HFFc6 (cell line): Measurements from ENCODE around the gene RAB13. TPM values are rescaled to one million over a fixed set of nuclear protein-coding genes. Genes with fewer than 3 reads are reported as not detected.
"Not testable (repeated sequence)": the region's sequence is repeated elsewhere in the genome, so short reads cannot be mapped to it uniquely, and the experiment has no call there.

Experiments
- DNase-seq: peaks from one replicate; pipeline ENCODE4 v3.0.0-alpha.2; 2018
- H3K27ac Mint-ChIP-seq: 2 replicates; pipeline ENCODE4 v1.8.0; 2020; ENCODE audit warnings: mild to moderate bottlenecking, mixed read lengths
- H3K27me3 Mint-ChIP-seq: 2 replicates; pipeline ENCODE4 v1.8.0; 2021; ENCODE audit warnings: mild to moderate bottlenecking, moderate library complexity, mixed read lengths; ENCODE audit not compliant: insufficient read depth
- H3K36me3 Mint-ChIP-seq: 2 replicates; pipeline ENCODE4 v1.8.0; 2021; ENCODE audit warnings: low read depth, mixed read lengths
- H3K4me1 Mint-ChIP-seq: 2 replicates; pipeline ENCODE4 v1.8.0; 2020; ENCODE audit warnings: low read depth, mixed read lengths
- H3K4me3 Mint-ChIP-seq: 2 replicates; pipeline ENCODE4 v1.8.0; 2020; ENCODE audit warnings: mild to moderate bottlenecking, moderate library complexity, mixed read lengths
- H3K9me3 Mint-ChIP-seq: 2 replicates; pipeline ENCODE4 v1.8.0; 2020; ENCODE audit warnings: mild to moderate bottlenecking, mixed read lengths
- total RNA-seq, 6 experiments: library from RNA; stranded (reverse); fragmentation: NEBNext Ultra II Directional; extraction: Animal tissue kit (Norgen Biotek cat#: 25700); gene quantifications; 2 replicates in 1 of 6; 3 replicates in 5 of 6; pipeline ENCODE4 v1.2.3, GENCODE V29; 2021
- TF ChIP-seq, protein P1 (sequence below): fragments of 200-600 bp; sonication (generic); IDR thresholded peaks from 2 replicates; pipeline ENCODE4 v1.5.0; 2021; ENCODE audit warnings: antibody characterized with exemption, mild to moderate bottlenecking

Gene RAB13
- total RNA-seq, 6 experiments from 2014 or later: 119 to 138 (median 128) TPM

- H3K36me3 Mint-ChIP-seq: no peaks in the 10 kb centered on the region
- TF ChIP-seq, protein P1, sequence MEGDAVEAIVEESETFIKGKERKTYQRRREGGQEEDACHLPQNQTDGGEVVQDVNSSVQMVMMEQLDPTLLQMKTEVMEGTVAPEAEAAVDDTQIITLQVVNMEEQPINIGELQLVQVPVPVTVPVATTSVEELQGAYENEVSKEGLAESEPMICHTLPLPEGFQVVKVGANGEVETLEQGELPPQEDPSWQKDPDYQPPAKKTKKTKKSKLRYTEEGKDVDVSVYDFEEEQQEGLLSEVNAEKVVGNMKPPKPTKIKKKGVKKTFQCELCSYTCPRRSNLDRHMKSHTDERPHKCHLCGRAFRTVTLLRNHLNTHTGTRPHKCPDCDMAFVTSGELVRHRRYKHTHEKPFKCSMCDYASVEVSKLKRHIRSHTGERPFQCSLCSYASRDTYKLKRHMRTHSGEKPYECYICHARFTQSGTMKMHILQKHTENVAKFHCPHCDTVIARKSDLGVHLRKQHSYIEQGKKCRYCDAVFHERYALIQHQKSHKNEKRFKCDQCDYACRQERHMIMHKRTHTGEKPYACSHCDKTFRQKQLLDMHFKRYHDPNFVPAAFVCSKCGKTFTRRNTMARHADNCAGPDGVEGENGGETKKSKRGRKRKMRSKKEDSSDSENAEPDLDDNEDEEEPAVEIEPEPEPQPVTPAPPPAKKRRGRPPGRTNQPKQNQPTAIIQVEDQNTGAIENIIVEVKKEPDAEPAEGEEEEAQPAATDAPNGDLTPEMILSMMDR: no peak
- no peak overlapping the region for H3K4me3 Mint-ChIP-seq
- no peaks in the 10 kb centered on the region for H3K9me3 Mint-ChIP-seq
- DNase-seq: no peak
- H3K4me1 Mint-ChIP-seq: peaks cover 10% of the 10 kb centered on the region
- H3K27me3 Mint-ChIP-seq: peaks cover 1% of the 10 kb centered on the region; the same call in 1 of the 2 replicates
- H3K27ac Mint-ChIP-seq: no peak overlapping the region
Observed at GRCh38 chr1:154012129-154012528, 26.0 kb upstream of the RAB13 start.

DNA sequence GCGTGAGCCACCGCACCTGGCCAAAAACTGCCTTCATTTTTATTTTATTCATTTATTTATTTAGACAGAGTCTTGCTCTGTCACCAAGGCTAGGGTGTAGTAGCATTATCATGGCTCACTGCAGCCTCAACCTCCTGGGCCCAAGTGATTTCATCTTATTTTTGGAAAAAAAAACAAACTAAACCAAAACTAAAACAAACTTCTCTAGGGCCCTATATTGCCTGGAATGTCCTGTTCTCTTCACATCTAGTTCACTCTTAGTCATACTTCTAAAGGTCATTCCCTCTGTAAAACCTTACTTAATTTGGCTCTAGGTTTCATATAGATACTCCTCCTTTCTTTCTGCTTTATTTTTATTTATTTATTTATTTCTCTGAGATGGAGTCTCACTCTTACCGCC, 20.0 kb upstream of the RAB13 start:
- no peaks in the 10 kb centered on the region for H3K36me3 Mint-ChIP-seq
- H3K27ac Mint-ChIP-seq: peak overlapping the region; percentile 61; the same call in 1 of the 2 replicates
- TF ChIP-seq, protein P1: no peak
- H3K4me3 Mint-ChIP-seq: no peak overlapping the region
- H3K9me3 Mint-ChIP-seq: no peaks in the 10 kb centered on the region
- DNase-seq: peak; percentile 63
- peaks cover 10% of the 10 kb centered on the region for H3K4me1 Mint-ChIP-seq
- no peaks in the 10 kb centered on the region for H3K27me3 Mint-ChIP-seq

DNA sequence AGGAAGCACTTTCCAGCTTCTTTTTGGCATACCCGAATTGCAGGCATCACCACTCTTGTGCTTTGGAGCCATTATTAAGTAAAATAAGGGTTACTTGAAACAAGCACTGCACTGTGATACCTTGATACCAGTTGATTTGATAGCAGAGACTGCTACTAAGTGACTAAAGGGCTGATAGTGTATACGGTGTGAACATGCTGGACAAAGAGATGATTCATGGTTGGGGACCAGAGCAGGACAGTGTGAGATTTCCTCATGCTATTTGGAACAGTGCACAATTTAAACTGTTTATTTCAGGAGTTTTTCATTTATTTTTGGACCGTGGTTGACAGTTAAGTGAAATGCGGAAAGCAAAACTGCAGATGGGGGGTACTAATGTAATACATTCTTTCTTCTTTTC, 14.3 kb upstream of the RAB13 start:
- Mint-ChIP-seq H3K4me1 (peaks cover 19% of the 10 kb centered on the region), H3K27ac (no peak overlapping the region), H3K36me3 (peaks cover 5% of the 10 kb centered on the region; the same call in 1 of the 2 replicates), H3K9me3 (no peaks in the 10 kb centered on the region), H3K4me3 (no peak overlapping the region), H3K27me3 (no peaks in the 10 kb centered on the region; the same call in 1 of the 2 replicates)
- no peak for DNase-seq
- TF ChIP-seq, protein P1: no peak

DNA sequence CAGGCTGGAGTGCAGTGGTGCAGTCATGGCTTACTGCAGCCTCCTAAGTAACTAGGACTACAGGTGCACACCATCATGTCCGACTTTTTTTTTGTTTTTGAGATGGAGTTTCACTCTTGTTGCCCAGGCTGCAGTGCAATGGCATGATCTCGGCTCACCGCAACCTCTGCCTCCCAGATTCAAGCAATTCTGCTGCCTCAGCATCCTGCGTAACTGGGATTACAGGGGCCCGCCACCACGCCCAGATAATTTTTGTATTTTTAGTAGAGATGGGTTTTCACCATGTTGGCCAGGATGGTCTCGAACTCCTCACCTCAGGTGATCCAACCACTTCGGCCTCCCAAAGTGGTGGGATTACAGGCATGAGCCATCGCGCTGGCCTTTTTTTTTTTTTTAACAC, 10.7 kb upstream of the RAB13 start:
- not testable (repeated sequence) for DNase-seq, H3K4me3 Mint-ChIP-seq, H3K27me3 Mint-ChIP-seq, H3K9me3 Mint-ChIP-seq, H3K27ac Mint-ChIP-seq
- Mint-ChIP-seq H3K4me1 (peaks cover 27% of the 10 kb centered on the region), H3K36me3 (peaks cover 23% of the 10 kb centered on the region)

GRCh38 chr1:153995640-153996039, 9.5 kb upstream of the RAB13 start:
- Mint-ChIP-seq H3K36me3 (peaks cover 35% of the 10 kb centered on the region), H3K4me3 (no peak overlapping the region), H3K27me3 (peaks cover 15% of the 10 kb centered on the region), H3K9me3 (peaks cover 2% of the 10 kb centered on the region), H3K27ac (no peak overlapping the region), H3K4me1 (peaks cover 24% of the 10 kb centered on the region)
- DNase-seq: no peak
- TF ChIP-seq, protein P1: no peak

- no peak overlapping the region for H3K4me3 Mint-ChIP-seq
- H3K27ac Mint-ChIP-seq: no peak overlapping the region
- H3K27me3 Mint-ChIP-seq: peaks cover 17% of the 10 kb centered on the region
- TF ChIP-seq, protein P1: no peak
- DNase-seq: no peak
- H3K36me3 Mint-ChIP-seq: peaks cover 40% of the 10 kb centered on the region
- H3K9me3 Mint-ChIP-seq: peaks cover 6% of the 10 kb centered on the region
- H3K4me1 Mint-ChIP-seq: peaks cover 24% of the 10 kb centered on the region
Observed at GRCh38 chr1:153995202-153995601, 9.1 kb upstream of the RAB13 start.
